GM21723 (cell line): ENCODE results near the gene MTHFD2.
A peak's percentile ranks its signal among the peaks of the same experiment; 100 is the strongest.
"Not testable (repeated sequence)": the region's sequence is repeated elsewhere in the genome, so short reads cannot be mapped to it uniquely, and the experiment has no call there.

Source experiments
- ATAC-seq: cut with Tn5 transposase; IDR thresholded peaks from one replicate; pipeline ENCODE4 v1.9.1; 2021; ENCODE audit warnings: mild to moderate bottlenecking, moderate library complexity; ENCODE audit not compliant: unreplicated experiment

Gene MTHFD2

GRCh38 chr2:74194799-74195198, 3.6 kb upstream of the MTHFD2 start:
- no peak for ATAC-seq

- ATAC-seq: no peak
Measured at GRCh38 chr2:74197049-74197448, 1.4 kb upstream of the MTHFD2 start.

- ATAC-seq: no peak
Measured at GRCh38 chr2:74198023-74198460, 373 bp upstream of the MTHFD2 start.

- ATAC-seq: no peak
Measured at GRCh38 chr2:74199275-74199701, 873 bp downstream of the MTHFD2 start.

GRCh38 chr2:74199871-74200305, 1.5 kb downstream of the MTHFD2 start:
- no peak for ATAC-seq

- ATAC-seq: no peak
Measured at GRCh38 chr2:74201196-74201595, 2.8 kb downstream of the MTHFD2 start.

GRCh38 chr2:74201596-74201995, 3.2 kb downstream of the MTHFD2 start:
- no peak for ATAC-seq

- ATAC-seq: no peak
Measured at GRCh38 chr2:74204436-74204835, 6.0 kb downstream of the MTHFD2 start.

GRCh38 chr2:74205113-74205512, 6.7 kb downstream of the MTHFD2 start:
- ATAC-seq: no peak

GRCh38 chr2:74205596-74205995, 7.2 kb downstream of the MTHFD2 start:
- ATAC-seq: no peak

GRCh38 chr2:74206180-74206688, 7.8 kb downstream of the MTHFD2 start:
- ATAC-seq: peak; percentile 65

GRCh38 chr2:74212702-74213410, 14.4 kb downstream of the MTHFD2 start:
- no peak for ATAC-seq

GRCh38 chr2:74215771-74216170, 17.4 kb downstream of the MTHFD2 start:
- ATAC-seq: not testable (repeated sequence)

GRCh38 chr2:74216642-74217041, 18.2 kb downstream of the MTHFD2 start:
- no peak for ATAC-seq

- ATAC-seq: no peak
Measured at GRCh38 chr2:74219846-74220486, 21.6 kb downstream of the MTHFD2 start.

GRCh38 chr2:74221091-74221490, 22.7 kb downstream of the MTHFD2 start:
- no peak for ATAC-seq

- no peak for ATAC-seq
Measured at GRCh38 chr2:74221604-74222299, 23.3 kb downstream of the MTHFD2 start.

GRCh38 chr2:74222300-74222650, 23.9 kb downstream of the MTHFD2 start:
- ATAC-seq: no peak

GRCh38 chr2:74223941-74224770, 25.7 kb downstream of the MTHFD2 start:
- ATAC-seq: no peak

- ATAC-seq: no peak
Measured at GRCh38 chr2:74225698-74226459, 27.5 kb downstream of the MTHFD2 start.
